ENCODE data around the gene CALB2. TPM values are rescaled to one million over a fixed set of nuclear protein-coding genes. Genes with fewer than 3 reads are reported as not detected.

Gene CALB2
- total and polyA plus RNA-seq, 2 donors (not counting 3 experiments of a cell fraction or from before 2014, with no cell fraction given), result not detected

GRCh38 chr16:71407731-71408130 lies 49.2 kb downstream of the CALB2 start:
- ChIA-PET POLR2A (no interaction called here), CTCF (interaction anchor here (1.0 to 1.2 kb wide), 2 partner anchors 92 to 204 kb away, joined by 4 read pairs; no protein-coding TSS in a partner anchor)
- H3K27ac ChIP-seq (ENCODE audit: insufficient read depth, low read depth, low read length), result no peak overlapping the region
- no peaks in the 10 kb centered on the region for H3K79me2 ChIP-seq (ENCODE audit: control insufficient read depth, insufficient read depth, low read length)
- H4K20me1 ChIP-seq (replicated peaks; ENCODE audit: control insufficient read depth, extremely low read depth, insufficient read depth, low read length), result no peaks in the 10 kb centered on the region
- DNase-seq (ENCODE audit: low read depth, low spot score) (no peak), FAIRE-seq (no peak)
- no peak overlapping the region for H3K9ac ChIP-seq (replicated peaks; ENCODE audit: extremely low read depth, insufficient read depth, low read length)
- no peak overlapping the region for H3K4me2 ChIP-seq (ENCODE audit: insufficient read depth, low read length)
- no peak overlapping the region for H2AFZ ChIP-seq (ENCODE audit: low read depth, low read length)
- H3K9me1 ChIP-seq (replicated peaks; ENCODE audit: control insufficient read depth, extremely low read depth, insufficient read depth, low read length), result no peaks in the 10 kb centered on the region
- H3K27me3 ChIP-seq (ENCODE audit: control insufficient read depth in 2 of 2, insufficient read depth in 2 of 2, low read length in 2 of 2), result no peaks in the 10 kb centered on the region
- TF ChIP-seq JUN (IDR thresholded peaks at IDR 0.05; ENCODE audit: borderline replicate concordance, insufficient read depth, insufficient read length, low read depth), result no peak
- TF ChIP-seq, protein P1, sequence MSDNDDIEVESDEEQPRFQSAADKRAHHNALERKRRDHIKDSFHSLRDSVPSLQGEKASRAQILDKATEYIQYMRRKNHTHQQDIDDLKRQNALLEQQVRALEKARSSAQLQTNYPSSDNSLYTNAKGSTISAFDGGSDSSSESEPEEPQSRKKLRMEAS (IDR thresholded peaks at IDR 0.05; ENCODE audit: insufficient read depth, insufficient read length), result no peak
- TF ChIP-seq MYC (IDR thresholded peaks at IDR 0.05; ENCODE audit: low read depth, low read length), result no peak
- TF ChIP-seq, protein P2, sequence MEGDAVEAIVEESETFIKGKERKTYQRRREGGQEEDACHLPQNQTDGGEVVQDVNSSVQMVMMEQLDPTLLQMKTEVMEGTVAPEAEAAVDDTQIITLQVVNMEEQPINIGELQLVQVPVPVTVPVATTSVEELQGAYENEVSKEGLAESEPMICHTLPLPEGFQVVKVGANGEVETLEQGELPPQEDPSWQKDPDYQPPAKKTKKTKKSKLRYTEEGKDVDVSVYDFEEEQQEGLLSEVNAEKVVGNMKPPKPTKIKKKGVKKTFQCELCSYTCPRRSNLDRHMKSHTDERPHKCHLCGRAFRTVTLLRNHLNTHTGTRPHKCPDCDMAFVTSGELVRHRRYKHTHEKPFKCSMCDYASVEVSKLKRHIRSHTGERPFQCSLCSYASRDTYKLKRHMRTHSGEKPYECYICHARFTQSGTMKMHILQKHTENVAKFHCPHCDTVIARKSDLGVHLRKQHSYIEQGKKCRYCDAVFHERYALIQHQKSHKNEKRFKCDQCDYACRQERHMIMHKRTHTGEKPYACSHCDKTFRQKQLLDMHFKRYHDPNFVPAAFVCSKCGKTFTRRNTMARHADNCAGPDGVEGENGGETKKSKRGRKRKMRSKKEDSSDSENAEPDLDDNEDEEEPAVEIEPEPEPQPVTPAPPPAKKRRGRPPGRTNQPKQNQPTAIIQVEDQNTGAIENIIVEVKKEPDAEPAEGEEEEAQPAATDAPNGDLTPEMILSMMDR (IDR thresholded peaks at IDR 0.05; ENCODE audit: extremely low read depth in 1 of 2, insufficient read depth in 1 of 2, low read depth in 1 of 2, low read length in 2 of 2), result no peak
- dilution Hi-C loops (cut with MboI; ENCODE audit: extremely low pct_ligation_motif_present, low sequenced_read_pairs), result no loop called here
- H3K4me3 ChIP-seq (replicated peaks in 1 of 3; ENCODE audit: insufficient read depth in 1 of 3, low read depth in 1 of 3, low read length in 3 of 3), result no peak overlapping the region
- no TSS peak for BruUV-seq (replicated peaks)
- no peaks in the 10 kb centered on the region for H3K4me1 ChIP-seq (ENCODE audit: control insufficient read depth, extremely low read depth, insufficient read depth, low read length)
- H3K9me3 ChIP-seq (replicated peaks; ENCODE audit: control insufficient read depth, insufficient read depth, low read length), result no peaks in the 10 kb centered on the region
- intact Hi-C loops (cut with micrococcal nuclease), result no loop called here
- no peaks in the 10 kb centered on the region for H3K36me3 ChIP-seq (ENCODE audit: control insufficient read depth in 2 of 2, extremely low read depth in 1 of 2, insufficient read depth in 2 of 2, low read length in 2 of 2)

DNA sequence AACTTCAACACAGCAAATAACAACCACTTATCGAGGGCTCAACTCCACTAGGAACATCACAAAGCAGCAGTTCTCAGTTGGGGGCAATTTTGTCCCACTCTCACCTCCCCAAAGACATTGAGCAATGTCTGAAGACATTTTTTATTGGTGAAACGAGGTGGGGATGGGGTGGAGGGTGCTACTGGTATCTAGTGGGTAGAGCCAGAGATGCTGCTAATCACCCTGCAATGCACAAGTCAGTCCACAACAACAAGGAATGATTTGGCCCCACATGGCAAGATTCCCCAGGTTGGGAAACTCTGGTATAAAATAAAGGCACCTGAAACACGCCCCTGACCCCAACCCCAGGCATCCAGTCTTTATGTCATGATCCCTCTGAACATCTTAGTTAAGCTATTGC lies 50.0 kb downstream of the CALB2 start:
- H3K4me2 ChIP-seq (ENCODE audit: insufficient read depth, low read length), result no peak overlapping the region
- CTCF ChIA-PET, result interaction anchor here (1.2 kb wide), 1 partner anchor 91 kb away, joined by 4 read pairs; no protein-coding TSS in a partner anchor
- TF ChIP-seq POLR2AphosphoS5 (IDR thresholded peaks at IDR 0.05; ENCODE audit: insufficient read depth, low read depth, low read length) (no peak), JUN (IDR thresholded peaks at IDR 0.05; ENCODE audit: borderline replicate concordance, insufficient read depth, insufficient read length, low read depth) (no peak), POLR2A (IDR thresholded peaks at IDR 0.05; ENCODE audit: low read depth, low read length) (no peak), MYC (IDR thresholded peaks at IDR 0.05; ENCODE audit: low read depth, low read length) (no peak), EZH2 (IDR thresholded peaks at IDR 0.05; ENCODE audit: borderline replicate concordance, low read depth, low read length, severe bottlenecking) (no peak), GATA2 (IDR thresholded peaks at IDR 0.05; ENCODE audit: insufficient read depth, insufficient read length, low read depth, low read length) (no peak), FOS (IDR thresholded peaks at IDR 0.05; ENCODE audit: borderline replicate concordance, insufficient read depth, low read length) (no peak)
- TF ChIP-seq, protein P2 (IDR thresholded peaks at IDR 0.05; ENCODE audit: extremely low read depth in 1 of 2, insufficient read depth in 1 of 2, low read depth in 1 of 2, low read length in 2 of 2), result no peak
- TF ChIP-seq, protein P1 (IDR thresholded peaks at IDR 0.05; ENCODE audit: insufficient read depth, insufficient read length), result no peak
- no peaks in the 10 kb centered on the region for H3K9me3 ChIP-seq (replicated peaks; ENCODE audit: control insufficient read depth, insufficient read depth, low read length)
- H3K9ac ChIP-seq (replicated peaks; ENCODE audit: extremely low read depth, insufficient read depth, low read length), result no peak overlapping the region
- H3K27me3 ChIP-seq (ENCODE audit: control insufficient read depth in 2 of 2, insufficient read depth in 2 of 2, low read length in 2 of 2), result no peaks in the 10 kb centered on the region
- H3K79me2 ChIP-seq (ENCODE audit: control insufficient read depth, insufficient read depth, low read length), result no peaks in the 10 kb centered on the region
- no peak for DNase-seq (ENCODE audit: low read depth, low spot score)
- intact Hi-C loops (cut with micrococcal nuclease), result no loop called here
- H2AFZ ChIP-seq (ENCODE audit: low read depth, low read length), result no peak overlapping the region
- H3K9me1 ChIP-seq (replicated peaks; ENCODE audit: control insufficient read depth, extremely low read depth, insufficient read depth, low read length), result no peaks in the 10 kb centered on the region
- BruUV-seq (replicated peaks), result no TSS peak
- no peaks in the 10 kb centered on the region for H4K20me1 ChIP-seq (replicated peaks; ENCODE audit: control insufficient read depth, extremely low read depth, insufficient read depth, low read length)
- FAIRE-seq, result no peak
- no peak overlapping the region for H3K4me3 ChIP-seq (replicated peaks in 1 of 3; ENCODE audit: insufficient read depth in 1 of 3, low read depth in 1 of 3, low read length in 3 of 3)
- POLR2A ChIA-PET, result no interaction called here
- H3K36me3 ChIP-seq (ENCODE audit: control insufficient read depth in 2 of 2, extremely low read depth in 1 of 2, insufficient read depth in 2 of 2, low read length in 2 of 2), result no peaks in the 10 kb centered on the region
- H3K27ac ChIP-seq (ENCODE audit: insufficient read depth, low read depth, low read length), result no peak overlapping the region
- dilution Hi-C loops (cut with MboI; ENCODE audit: extremely low pct_ligation_motif_present, low sequenced_read_pairs), result no loop called here
- H3K4me1 ChIP-seq (ENCODE audit: control insufficient read depth, extremely low read depth, insufficient read depth, low read length), result no peaks in the 10 kb centered on the region
